ENCODE results near the gene ADGRL3.

- TF ChIP-seq CTCF (conservative IDR thresholded peaks at IDR 0.05) (no peak), ZFX (IDR thresholded peaks at IDR 0.05) (no peak)
Observed at GRCh38 chr4:61950625-61951024, 750.5 kb downstream of the ADGRL3 start.
